Stimulated activated CD4-positive, alpha-beta T cell treated with anti-CD3 and anti-CD28 coated beads, Interleukin-1b, Interleukin-23, amount 100 ng/mL, for 48 hours (primary cell): Measurements from ENCODE around the gene TTC28.

Source experiments
- DNase-seq: peaks from one replicate; pipeline ENCODE4 v3.0.0-alpha.2; 2020

TTC28 gene

DNA sequence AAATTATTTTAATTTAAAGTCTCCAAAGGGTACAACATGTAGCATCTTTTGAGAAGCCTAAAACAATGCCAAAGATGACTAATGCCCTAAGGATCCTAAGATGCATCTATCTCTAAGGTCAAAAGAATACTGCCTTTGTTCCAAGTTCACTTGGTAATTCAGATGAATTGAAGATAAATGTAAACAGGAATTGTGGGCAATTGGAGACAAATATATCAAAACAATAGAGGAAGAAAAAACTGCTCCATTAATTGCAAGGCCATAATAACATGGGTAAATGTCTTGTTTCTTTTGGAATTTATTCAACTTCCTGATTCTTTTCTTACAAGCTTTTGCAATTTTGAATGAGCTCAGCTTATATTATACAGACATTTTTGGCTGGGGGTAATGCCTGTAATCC lies 338.6 kb downstream of the TTC28 start:
- no peak for DNase-seq

DNA sequence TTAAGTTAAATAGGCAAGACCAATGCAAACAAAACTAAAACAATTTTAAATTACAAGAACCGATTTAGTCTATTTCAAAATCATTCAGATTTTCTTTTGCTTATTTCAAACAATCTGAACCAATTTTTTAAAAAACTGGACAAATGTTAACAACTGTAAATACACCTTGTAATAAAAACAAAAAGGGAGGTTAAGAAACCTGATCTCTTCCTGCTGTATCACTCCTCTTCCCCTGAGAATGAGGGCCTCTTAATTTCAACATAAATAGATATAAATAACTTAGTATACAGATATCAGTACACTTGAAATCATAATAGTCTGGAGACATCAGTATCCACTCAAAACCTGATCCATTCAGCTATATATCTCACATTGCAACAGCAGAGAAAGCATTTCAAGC lies 346.6 kb downstream of the TTC28 start:
- no peak for DNase-seq

DNA sequence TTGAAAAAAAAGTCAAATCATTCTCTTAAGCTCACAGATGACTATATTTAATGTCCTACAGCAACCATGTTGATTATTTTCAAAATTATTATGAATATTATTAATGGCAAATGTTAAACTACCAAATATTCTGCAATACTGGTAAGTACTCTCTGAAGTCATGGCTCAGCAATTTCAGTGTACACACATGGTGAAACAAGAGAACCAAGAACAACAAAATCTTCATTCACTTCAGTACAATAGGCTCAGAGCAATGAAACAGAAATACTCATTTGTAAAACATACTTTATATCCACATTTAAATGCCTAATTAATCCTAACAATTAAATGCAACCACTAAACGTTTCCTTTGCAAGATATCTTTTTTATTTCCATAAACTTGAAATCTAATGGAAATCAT lies 347.2 kb downstream of the TTC28 start:
- DNase-seq, result no peak

DNA sequence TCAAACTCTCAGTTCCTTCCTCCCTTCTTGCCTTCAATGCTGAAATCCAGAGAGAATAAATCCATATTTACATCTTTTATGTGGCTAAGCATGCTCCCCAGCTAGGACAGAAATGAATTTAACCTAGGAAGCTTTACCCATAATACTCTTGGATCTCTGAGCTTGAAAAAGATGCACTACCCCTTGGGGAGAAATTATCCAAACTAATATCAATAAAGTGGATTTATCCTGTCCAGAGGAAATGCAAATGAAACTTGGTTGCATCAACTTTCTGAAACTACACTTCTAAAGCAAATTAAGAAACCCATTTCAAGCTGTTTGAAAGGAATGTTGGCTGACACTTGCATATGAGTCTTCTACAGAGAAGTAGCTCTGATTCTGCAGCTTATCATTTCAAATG lies 347.9 kb downstream of the TTC28 start:
- no peak for DNase-seq

DNA sequence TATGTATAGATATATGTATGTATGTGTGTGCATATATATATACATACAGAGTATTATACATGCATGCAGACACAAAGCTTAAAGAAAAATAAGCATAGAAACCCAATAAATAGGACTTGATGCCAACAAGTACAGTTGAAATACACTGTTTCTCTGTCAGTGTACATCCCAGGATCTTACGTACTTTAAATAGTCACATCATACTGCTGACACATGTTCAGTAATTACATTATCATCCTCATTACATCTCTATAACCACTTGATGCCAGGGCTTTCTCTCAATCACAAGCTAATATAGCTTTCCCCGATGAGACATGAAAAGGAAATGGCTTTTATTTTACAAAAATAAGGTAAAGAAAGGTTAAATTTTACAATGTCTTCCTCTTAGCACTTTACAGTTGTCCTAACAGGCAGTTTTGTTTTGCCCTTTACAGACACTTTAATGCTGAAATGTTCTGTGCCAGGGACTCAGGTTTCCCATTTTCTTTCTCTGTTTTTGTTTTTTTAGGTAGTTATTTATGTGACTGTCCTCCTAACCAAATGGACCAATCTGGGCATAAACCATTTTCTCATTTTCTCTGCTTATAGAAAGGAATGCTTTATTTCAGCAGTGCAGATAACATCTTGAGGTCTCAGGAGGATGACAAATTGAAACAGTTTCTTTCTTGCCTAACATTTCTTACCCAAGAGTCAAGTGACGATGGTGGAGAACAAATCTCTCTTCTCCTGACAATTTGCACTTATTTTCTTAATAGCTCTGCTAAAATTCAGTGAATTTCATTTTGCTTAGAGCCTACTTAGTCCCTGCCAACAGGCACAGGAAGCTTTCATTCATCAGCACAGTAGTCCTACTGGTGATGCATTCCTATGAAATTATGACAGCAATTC lies 350.2 kb downstream of the TTC28 start:
- no peak for DNase-seq

DNA sequence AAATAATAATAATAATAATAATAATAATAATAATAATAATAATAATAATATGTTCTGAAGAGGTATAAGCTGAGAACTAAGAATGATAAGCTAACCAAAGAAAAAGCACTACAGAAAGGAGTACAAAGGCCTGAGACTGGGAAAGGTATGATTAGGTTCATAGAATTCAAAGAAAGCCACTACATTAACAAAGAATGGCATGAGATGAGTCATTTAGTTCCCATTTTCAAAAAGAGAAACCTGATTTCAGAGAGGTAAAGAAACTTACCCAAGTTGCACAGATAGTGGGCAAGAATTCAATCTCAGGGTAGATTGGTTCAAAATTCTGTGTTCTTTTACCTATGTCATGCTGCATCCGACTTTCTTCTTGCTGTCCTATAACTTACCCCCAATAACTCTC lies 350.9 kb downstream of the TTC28 start:
- no peak for DNase-seq

DNA sequence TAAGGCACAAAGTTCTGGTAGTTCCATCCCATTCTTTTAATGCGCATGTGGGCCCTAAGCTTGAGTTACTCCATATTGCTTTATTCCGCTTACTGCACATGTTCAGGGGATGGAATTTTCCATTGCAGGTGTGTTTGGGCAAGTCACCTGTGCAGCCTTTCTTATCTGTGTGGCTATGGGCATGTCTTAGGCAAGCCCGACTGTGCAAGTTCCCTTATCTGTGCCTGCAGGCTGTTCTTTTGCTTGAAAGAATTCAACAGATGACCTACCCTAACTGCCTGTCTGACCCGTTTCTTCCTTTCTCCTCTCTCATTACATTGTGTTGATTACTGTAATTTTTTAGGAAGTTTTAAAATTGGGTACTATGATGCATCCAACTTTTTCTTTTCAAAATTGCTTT lies 363.6 kb downstream of the TTC28 start:
- no peak for DNase-seq

DNA sequence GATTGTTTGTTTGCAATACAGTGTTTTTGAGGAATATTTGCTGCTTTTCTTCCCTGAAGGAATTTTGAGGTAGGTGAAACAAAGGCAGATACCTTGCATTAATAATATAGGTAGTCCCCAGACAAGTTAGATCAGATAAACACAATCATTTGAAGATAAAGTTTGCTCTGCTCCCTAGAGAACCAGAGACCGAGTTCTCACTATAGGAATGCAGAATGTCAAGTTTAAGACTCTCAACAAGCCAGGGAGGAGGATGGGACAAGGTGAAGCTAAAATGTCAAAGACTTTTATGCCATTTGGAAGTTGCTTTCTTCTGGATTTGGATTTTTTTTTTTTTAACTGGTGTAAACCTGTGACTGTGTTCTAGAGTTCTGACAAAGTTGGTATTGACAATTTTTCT lies 364.7 kb downstream of the TTC28 start:
- no peak for DNase-seq

DNA sequence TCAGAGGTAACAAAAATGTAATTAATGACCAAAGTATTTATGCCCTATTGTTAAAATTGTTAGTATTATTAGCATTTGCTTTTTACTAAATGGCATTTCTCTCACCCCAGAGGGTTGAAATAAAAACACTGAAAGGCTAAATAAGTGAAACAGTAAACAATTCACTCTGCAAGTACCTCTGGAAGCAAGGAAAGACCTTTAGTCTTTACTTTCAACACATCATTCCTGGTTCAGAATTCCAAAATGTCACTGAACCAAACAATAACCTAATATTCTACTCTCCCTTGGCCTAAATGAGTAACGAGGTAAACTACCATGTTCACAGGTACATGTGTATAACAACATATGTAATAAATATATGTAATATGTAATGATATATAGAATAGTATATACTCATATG lies 369.3 kb downstream of the TTC28 start:
- no peak for DNase-seq

DNA sequence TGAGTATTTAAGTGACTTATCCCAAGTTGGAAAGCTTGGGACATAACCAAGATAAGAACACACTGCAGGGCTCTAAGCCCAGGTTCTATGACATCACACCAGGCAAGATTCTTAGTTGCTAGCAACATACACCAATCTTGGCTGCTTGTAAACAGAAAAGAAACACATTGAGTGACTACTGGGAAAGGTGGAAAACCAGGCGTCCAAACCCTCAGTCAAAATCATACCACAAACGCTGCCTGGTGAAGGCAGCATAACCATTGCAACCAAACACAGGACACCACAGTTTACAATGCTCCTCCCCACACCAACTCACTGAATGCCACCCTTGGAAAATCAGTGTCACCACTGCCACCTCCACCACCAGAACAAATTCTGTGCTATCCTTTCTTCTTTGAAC lies 379.9 kb downstream of the TTC28 start:
- DNase-seq, result no peak

DNA sequence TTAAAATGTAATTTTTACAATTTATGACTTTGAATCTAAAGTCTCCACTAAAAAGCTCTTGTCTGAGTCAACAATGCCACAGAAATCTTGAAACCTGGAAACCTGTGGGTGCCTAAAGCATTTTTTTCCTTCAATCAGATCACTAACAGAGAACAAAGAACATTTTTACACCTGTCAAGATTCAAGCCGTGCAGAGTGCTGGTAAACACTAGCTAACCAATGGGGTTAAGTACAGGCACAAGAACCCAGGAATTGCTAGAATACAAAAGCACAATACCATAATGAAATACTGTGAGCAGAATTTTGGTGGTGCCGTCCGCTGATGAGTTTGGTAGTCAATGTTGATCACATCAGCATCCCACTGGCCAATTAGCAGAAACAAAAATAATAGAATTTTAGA lies 380.3 kb downstream of the TTC28 start:
- DNase-seq, result no peak

DNA sequence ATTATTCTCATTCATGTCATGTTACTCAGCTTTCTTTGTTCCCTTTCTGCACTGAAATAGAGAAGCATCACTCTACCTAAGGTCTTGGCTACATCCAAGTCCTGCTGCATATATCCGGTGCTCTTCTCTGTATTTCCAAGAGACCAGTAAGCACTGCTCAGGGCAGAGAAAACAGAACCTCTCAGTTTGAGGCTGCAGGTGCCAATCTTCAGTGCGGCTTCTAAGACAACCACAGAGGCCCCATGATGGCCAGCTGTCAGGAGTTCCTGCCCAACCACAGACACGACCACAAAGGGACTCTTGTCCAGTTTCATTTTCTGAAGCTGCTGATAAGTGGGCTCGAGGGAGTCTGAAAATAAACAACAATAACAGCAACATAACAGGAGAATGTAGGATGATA lies 382.1 kb downstream of the TTC28 start:
- no peak for DNase-seq

DNA sequence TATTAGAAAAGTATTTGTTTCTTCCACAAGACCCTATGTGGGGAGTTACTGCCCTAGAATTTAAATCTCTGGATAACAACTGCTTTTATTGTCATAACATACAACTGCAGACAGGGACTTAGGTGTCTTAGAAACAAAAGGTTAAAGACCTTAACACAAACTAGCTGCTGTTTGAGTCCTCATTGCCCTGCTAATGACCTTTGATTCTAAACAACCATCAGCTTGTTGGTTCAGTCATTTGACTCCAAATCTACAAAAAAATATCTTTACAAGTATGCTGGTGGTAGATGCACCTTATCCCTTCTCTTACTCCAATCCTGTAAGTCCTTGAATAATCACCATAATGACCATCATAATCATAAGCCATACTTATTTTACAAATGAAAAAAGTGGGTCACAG lies 383.2 kb downstream of the TTC28 start:
- no peak for DNase-seq

DNA sequence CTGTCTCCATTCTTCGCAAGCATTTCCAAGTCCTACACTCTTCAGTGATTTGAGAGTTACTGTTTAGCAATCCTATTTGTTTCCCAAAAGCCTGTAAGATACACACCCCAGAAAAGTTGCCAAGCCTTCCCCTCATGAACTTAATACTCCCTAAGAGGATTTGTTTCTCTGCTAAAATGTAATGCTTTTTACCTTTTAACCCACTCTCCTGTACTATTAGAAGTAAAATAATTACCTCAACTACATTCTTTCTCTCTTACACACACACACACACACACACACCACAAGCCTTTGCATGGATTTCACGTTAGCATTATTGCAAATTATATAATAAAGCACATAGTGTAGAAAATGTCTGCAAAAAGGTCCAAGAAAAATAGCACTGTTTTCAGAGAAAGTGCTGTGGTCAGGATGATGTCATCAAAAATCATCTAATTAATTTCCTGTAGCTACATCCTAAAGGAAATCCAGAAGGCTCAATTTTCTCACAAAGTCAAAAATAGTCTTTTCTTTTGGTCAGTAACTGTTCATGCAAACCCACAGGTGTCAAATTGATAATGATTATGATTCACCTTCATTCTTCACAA lies 396.5 kb downstream of the TTC28 start:
- no peak for DNase-seq

DNA sequence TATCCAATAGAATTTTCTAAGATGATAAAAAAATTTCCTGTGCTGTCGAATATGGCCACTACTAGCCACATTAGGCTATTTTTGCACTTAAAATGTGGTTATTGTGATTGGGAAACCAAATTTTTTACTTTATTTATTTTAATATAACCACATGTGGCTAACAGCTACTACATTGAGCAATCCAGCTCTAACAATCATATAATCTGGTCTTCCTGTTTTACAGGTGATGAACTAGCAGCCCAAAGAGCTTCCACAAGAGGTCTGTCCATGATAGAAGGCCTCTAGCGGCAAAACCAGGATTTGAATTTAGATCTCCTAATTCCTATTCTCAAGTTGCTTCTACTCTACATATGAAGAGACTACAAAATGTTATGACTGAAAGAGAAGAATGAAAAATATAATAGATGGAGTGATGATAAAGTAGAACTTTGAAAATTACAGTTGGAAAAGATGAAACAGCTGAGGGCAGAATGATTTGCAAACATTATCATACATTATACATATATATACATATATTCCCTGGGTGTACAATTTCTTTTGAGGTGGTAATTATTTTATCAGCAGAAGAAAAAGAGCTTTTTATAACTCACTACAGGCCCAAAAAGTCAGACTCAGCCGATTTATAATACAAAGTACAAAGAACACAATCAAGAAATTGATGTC lies 397.1 kb downstream of the TTC28 start:
- no peak for DNase-seq

DNA sequence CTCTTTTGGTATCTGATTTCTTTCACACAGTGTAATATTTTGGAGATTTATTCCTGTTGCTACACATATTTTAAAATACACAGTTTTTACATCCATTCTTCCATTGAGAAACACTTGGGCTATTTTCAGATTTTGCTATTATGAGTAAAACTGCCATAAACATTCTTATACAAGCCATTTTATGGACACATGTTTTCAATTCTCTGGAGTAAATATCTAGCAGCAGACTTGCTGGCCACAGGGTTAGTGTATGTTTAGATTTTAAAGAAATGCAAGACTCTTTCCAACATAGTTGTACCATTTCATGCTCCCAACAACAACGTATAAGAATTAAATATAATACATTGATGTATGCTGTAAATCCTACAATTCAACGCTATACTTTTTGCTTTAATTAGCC lies 399.8 kb downstream of the TTC28 start:
- no peak for DNase-seq

DNA sequence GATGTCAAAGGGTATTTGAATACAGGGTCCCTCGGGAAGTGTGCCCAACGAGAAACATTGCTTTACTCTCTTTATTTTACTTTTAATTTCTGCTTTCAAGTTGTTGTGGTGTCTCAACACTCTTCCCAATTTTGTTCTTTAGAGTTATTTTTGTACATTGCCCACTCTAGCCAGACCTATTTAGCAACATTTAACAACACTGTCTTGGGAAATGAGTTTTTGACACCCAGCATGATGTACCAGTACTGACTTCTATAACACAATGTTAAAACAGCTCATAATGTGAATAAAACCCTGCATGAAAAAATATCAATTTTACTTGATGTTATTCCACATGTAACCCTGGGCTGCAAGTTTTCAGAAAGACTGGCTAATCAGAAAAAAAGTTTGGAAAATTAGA lies 410.4 kb downstream of the TTC28 start:
- no peak for DNase-seq

DNA sequence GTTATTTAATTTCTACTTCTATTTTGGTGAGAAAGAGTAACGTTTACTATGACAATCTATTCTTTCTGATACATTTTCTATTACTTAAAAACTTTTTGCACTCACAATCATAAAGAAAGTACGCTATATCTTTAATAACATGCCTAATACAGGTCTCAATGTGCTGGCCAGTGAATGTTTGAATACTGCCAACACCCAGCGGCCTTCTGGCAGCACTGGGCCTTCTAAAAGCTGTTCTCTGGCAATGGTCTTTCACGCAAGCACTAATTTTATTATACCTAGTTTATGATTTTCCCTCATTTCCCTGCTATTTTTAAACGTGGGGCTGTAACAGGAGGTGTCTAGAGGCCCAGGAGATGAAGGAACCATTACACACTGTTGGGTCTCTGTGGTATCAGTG lies 410.8 kb downstream of the TTC28 start:
- DNase-seq, result no peak

DNA sequence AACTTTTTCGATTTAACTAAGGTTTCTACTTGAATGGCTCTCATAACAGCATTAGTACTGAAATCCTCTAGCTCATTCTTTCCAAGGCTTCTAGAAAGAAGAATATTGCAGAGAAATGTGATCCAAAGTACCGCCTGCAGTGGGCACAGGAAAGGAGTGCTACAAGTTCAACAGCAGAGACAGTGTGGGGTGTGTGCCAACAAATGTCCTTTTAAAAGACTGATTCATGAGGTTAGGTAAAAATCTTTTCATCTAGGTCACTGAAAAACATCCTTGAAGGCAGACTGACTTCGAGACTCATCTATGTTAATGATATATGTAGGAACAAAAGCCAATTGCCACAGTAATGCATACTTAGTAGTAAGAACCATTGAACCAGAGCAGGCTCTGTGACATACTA lies 411.5 kb downstream of the TTC28 start:
- DNase-seq, result no peak

DNA sequence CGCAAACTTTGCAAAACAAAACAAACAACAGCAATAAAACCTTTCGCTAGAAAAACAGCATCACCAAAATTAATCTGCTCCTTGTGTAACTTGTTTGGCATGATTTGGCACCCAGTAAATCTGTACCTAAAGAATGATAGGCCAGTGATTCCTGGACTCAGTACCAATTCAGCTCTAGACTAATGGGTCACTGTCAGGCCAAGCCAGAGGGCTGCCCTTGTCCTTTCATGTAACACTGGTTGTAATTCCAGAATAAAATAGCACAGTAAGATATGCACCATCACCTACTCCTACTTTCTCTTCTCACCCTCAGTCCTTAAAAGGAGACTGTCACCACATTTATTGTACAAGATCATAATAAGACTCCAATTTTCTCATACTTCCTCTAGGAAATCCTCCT lies 419.0 kb downstream of the TTC28 start:
- no peak for DNase-seq

DNA sequence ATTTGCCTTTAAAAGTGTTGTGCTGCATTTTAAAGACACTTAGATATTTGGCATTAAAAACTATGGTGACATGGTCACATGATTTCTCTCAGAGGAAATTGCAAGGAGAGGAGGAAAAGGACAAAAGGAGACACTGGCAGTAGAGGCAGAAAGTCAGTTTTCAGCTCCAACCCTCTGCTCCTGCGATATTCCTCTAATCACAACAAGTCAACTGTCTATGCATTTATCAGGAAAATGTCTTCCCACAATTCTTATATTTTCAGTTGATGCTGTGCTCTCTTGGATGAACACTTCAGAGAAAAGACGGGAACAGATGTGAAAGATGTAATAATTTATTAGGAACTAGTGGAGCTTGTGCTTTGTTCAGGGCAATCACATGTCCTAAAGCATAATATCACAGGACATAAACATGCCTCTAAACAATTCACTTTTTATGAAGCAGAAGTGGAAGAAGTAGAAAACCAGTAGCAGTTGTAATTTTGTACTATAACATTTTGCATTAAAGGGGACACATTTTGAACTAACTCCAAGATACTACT lies 419.8 kb downstream of the TTC28 start:
- DNase-seq, result no peak

DNA sequence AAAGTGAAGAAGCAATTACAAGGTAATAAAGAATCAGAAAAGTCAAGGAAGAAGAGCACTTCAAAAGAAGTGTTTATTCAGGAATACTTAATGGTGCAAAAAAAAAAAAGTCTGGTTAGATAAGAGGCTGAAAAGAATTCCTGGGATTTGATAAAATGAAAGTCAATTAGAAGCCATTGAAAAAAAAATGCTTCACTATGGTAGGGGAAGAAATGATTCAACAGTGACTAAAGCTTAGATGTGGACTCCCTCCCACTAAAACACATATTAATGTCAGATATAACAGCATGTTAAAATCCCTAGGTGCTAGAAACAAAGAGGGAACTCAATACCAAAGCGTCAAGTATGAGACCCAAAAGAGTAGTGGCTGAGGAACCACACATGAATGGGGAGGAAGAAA lies 425.2 kb downstream of the TTC28 start:
- no peak for DNase-seq

DNA sequence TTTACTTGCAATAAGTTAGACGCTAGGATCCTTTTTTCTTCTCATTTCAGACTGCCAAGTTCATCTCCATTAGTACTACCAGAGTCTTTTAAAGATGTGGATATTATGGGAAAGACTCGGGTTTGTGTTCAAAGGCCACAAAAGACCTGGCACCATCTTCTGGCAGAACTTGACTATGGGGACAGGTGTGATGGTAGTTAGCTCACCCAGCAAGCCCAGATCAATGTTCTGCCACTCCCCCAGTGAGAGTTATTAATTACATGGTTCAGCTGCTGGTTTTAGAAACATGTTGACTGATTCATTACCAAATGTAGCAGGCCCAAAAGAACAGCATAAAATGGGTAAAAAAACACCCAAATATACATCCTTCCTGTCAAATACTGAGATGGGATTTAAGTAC lies 427.1 kb downstream of the TTC28 start:
- DNase-seq, result no peak

DNA sequence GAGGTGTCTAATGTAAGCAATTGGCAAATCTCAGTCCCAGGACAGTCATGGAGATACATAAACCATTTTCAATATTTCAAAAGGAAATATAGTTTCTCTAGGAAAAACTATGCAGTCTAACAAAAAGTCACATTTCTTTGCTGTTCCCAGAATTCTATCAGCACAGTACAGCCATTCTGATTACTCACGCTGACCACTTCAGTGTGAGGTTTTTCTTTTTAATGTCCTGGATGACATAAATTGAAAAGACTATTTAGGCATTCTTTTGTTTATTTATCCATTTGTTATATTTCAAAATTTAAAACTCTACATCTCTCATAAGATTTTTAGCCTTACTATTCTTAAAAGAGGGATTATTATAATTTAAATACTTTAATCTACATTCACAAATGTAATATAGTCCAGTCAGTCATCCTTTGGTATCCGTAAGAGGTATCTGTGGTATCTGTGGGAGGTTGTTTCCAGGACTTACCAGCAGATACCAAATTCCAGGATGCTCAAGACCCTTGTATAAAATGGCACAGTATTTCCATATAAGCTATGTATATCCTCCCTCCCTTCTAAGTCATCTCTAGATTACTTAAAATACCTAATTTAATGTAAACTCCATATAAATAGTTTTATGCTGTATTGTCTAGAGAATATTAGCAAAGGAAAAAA lies 429.5 kb downstream of the TTC28 start:
- DNase-seq, result no peak
